ENCODE measurements around the gene PPM1E. TPM values are rescaled to one million over a fixed set of nuclear protein-coding genes. Genes with fewer than 3 reads are reported as not detected.

Gene PPM1E
- total RNA-seq, 1 donor from 2014 or later = 0.26 TPM

GRCh38 chr17:58756246-58757161, 850 bp downstream of the PPM1E start:
- Mint-ChIP-seq H3K27ac (ENCODE audit: unreplicated experiment) (peak overlapping the region; percentile 68), H3K27me3 (ENCODE audit: unreplicated experiment) (peaks cover 2% of the 10 kb centered on the region), H3K36me3 (ENCODE audit: low read depth, unreplicated experiment) (no peaks in the 10 kb centered on the region), H3K9me3 (ENCODE audit: unreplicated experiment) (no peaks in the 10 kb centered on the region), H3K4me3 (ENCODE audit: unreplicated experiment) (peak overlapping the region; percentile 97), H3K4me1 (ENCODE audit: unreplicated experiment) (peaks cover 4% of the 10 kb centered on the region)
- DNase-seq (ENCODE audit: low spot score) = peak; percentile 11
- no peak for TF ChIP-seq CTCF (IDR thresholded peaks at IDR 0.05; ENCODE audit: unreplicated experiment)

GRCh38 chr17:58757162-58757613, 1.5 kb downstream of the PPM1E start:
- no peak for DNase-seq (ENCODE audit: low spot score)
- no peak for TF ChIP-seq CTCF (IDR thresholded peaks at IDR 0.05; ENCODE audit: unreplicated experiment)
- Mint-ChIP-seq H3K27ac (ENCODE audit: unreplicated experiment) (no peak overlapping the region), H3K36me3 (ENCODE audit: low read depth, unreplicated experiment) (no peaks in the 10 kb centered on the region), H3K4me1 (ENCODE audit: unreplicated experiment) (peaks cover 4% of the 10 kb centered on the region), H3K27me3 (ENCODE audit: unreplicated experiment) (peaks cover 2% of the 10 kb centered on the region), H3K9me3 (ENCODE audit: unreplicated experiment) (no peaks in the 10 kb centered on the region), H3K4me3 (ENCODE audit: unreplicated experiment) (peak overlapping the region; percentile 97)

GRCh38 chr17:58758890-58759289, 3.2 kb downstream of the PPM1E start:
- Mint-ChIP-seq H3K27me3 (ENCODE audit: unreplicated experiment) (peaks cover 2% of the 10 kb centered on the region), H3K27ac (ENCODE audit: unreplicated experiment) (no peak overlapping the region), H3K4me3 (ENCODE audit: unreplicated experiment) (no peak overlapping the region), H3K36me3 (ENCODE audit: low read depth, unreplicated experiment) (no peaks in the 10 kb centered on the region), H3K9me3 (ENCODE audit: unreplicated experiment) (no peaks in the 10 kb centered on the region), H3K4me1 (ENCODE audit: unreplicated experiment) (peaks cover 4% of the 10 kb centered on the region)
- TF ChIP-seq CTCF (IDR thresholded peaks at IDR 0.05; ENCODE audit: unreplicated experiment) = no peak
- no peak for DNase-seq (ENCODE audit: low spot score)

- peaks cover 4% of the 10 kb centered on the region for H3K4me1 Mint-ChIP-seq (ENCODE audit: unreplicated experiment)
- no peak for DNase-seq (ENCODE audit: low spot score)
- H3K4me3 Mint-ChIP-seq (ENCODE audit: unreplicated experiment) = no peak overlapping the region
- TF ChIP-seq CTCF (IDR thresholded peaks at IDR 0.05; ENCODE audit: unreplicated experiment) = no peak
- H3K27ac Mint-ChIP-seq (ENCODE audit: unreplicated experiment) = no peak overlapping the region
- H3K27me3 Mint-ChIP-seq (ENCODE audit: unreplicated experiment) = peaks cover 2% of the 10 kb centered on the region
- no peaks in the 10 kb centered on the region for H3K9me3 Mint-ChIP-seq (ENCODE audit: unreplicated experiment)
- no peaks in the 10 kb centered on the region for H3K36me3 Mint-ChIP-seq (ENCODE audit: low read depth, unreplicated experiment)
Measured at GRCh38 chr17:58759522-58759921, 3.9 kb downstream of the PPM1E start.

- no peak for TF ChIP-seq CTCF (IDR thresholded peaks at IDR 0.05; ENCODE audit: unreplicated experiment)
- Mint-ChIP-seq H3K27me3 (ENCODE audit: unreplicated experiment) (peaks cover 2% of the 10 kb centered on the region), H3K4me3 (ENCODE audit: unreplicated experiment) (no peak overlapping the region), H3K27ac (ENCODE audit: unreplicated experiment) (no peak overlapping the region), H3K36me3 (ENCODE audit: low read depth, unreplicated experiment) (no peaks in the 10 kb centered on the region), H3K9me3 (ENCODE audit: unreplicated experiment) (no peaks in the 10 kb centered on the region), H3K4me1 (ENCODE audit: unreplicated experiment) (peaks cover 4% of the 10 kb centered on the region)
- no peak for DNase-seq (ENCODE audit: low spot score)
Measured at GRCh38 chr17:58760248-58760647, 4.6 kb downstream of the PPM1E start.
